Loucy (cell line): ENCODE measurements around the gene NEK9.

ENCODE experiments used
- EZH2phosphoT487 ChIP-seq: fragments of 200-600 bp; IDR thresholded peaks from 2 replicates; pipeline ENCODE4 v1.6.1; 2018; ENCODE audit warnings: antibody characterized with exemption, mild to moderate bottlenecking, moderate library complexity, borderline replicate concordance
- TF ChIP-seq, protein P1 (sequence below): fragments of 200-600 bp; sonication (generic); conservative IDR thresholded peaks from 2 replicates; pipeline ENCODE4 v1.5.1; 2014; ENCODE audit warnings: mild to moderate bottlenecking, antibody characterized with exemption, low read length

DNA sequence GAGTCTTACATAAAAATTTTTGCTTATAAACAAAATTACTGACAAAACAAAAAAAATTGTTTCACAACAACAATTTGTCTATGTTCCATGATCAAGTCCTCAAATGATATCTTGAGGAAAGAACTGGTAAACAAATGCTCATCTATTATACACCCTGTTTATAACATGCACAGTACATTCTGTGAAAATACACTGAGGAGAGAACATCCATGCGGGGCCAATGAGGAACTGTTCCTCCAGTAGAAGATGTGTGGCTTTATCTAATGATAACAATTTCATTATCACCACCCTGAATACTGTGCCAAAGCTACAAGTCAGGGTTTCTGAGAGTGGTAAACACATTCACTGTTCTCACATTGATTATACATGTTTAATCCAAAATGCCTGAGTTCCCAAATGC lies 86.3 kb downstream of the NEK9 start:
- TF ChIP-seq, protein P1, sequence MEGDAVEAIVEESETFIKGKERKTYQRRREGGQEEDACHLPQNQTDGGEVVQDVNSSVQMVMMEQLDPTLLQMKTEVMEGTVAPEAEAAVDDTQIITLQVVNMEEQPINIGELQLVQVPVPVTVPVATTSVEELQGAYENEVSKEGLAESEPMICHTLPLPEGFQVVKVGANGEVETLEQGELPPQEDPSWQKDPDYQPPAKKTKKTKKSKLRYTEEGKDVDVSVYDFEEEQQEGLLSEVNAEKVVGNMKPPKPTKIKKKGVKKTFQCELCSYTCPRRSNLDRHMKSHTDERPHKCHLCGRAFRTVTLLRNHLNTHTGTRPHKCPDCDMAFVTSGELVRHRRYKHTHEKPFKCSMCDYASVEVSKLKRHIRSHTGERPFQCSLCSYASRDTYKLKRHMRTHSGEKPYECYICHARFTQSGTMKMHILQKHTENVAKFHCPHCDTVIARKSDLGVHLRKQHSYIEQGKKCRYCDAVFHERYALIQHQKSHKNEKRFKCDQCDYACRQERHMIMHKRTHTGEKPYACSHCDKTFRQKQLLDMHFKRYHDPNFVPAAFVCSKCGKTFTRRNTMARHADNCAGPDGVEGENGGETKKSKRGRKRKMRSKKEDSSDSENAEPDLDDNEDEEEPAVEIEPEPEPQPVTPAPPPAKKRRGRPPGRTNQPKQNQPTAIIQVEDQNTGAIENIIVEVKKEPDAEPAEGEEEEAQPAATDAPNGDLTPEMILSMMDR = no peak
- no peak for TF ChIP-seq EZH2phosphoT487
